H9 (cell line): ENCODE results near the gene CFAP61. TPM values are rescaled to one million over a fixed set of nuclear protein-coding genes. Genes with fewer than 3 reads are reported as not detected.

ENCODE experiments used
- DNase-seq: peaks from one replicate; pipeline ENCODE4 v3.0.0-alpha.2; 2017
- H2AFZ ChIP-seq: one replicate; pipeline ENCODE4 v1.6.1; 2013; ENCODE audit warnings: mild to moderate bottlenecking, low read length, control low read depth, moderate library complexity
- H2AK5ac ChIP-seq: 2 replicates; pipeline ENCODE4 v1.6.1; 2013; ENCODE audit warnings: low read length, control low read depth, mixed read lengths; ENCODE audit not compliant: insufficient read length
- H2BK120ac ChIP-seq: one replicate; pipeline ENCODE4 v1.6.1; 2013; ENCODE audit warnings: low read depth, mild to moderate bottlenecking, low read length, control low read depth, inconsistent platforms; ENCODE audit not compliant: poor library complexity, severe bottlenecking
- H2BK12ac ChIP-seq: 2 replicates; pipeline ENCODE4 v1.6.1; 2013; ENCODE audit warnings: low read length, control low read depth, mixed read lengths, low read depth; ENCODE audit not compliant: insufficient read length
- H2BK15ac ChIP-seq: 2 replicates; pipeline ENCODE4 v1.6.1; 2013; ENCODE audit warnings: low read depth, low read length, control low read depth
- H2BK20ac ChIP-seq: one replicate; pipeline ENCODE4 v1.6.1; 2013; ENCODE audit warnings: low read depth, mild to moderate bottlenecking, low read length, control low read depth, inconsistent platforms; ENCODE audit not compliant: poor library complexity, severe bottlenecking
- H2BK5ac ChIP-seq: 2 replicates; pipeline ENCODE4 v1.6.1; 2013; ENCODE audit warnings: low read length, control low read depth, mixed read lengths; ENCODE audit not compliant: insufficient read length
- H3K14ac ChIP-seq: 2 replicates; pipeline ENCODE4 v1.6.1; 2013; ENCODE audit warnings: low read length, control low read depth; ENCODE audit not compliant: insufficient read depth
- H3K18ac ChIP-seq: 2 replicates; pipeline ENCODE4 v1.6.1; 2013; ENCODE audit warnings: low read depth, mild to moderate bottlenecking, mixed read lengths, low read length, control low read depth; ENCODE audit not compliant: insufficient read length
- H3K23ac ChIP-seq: 2 replicates; pipeline ENCODE4 v1.6.1; 2013; ENCODE audit warnings: low read length, control low read depth, mixed read lengths, low read depth; ENCODE audit not compliant: insufficient read length
- H3K23me2 ChIP-seq: 2 replicates; pipeline ENCODE4 v1.6.1; 2013; ENCODE audit warnings: low read depth, mild to moderate bottlenecking, mixed read lengths, low read length, control low read depth; ENCODE audit not compliant: insufficient read length, poor library complexity, severe bottlenecking
- H3K27ac ChIP-seq: 2 replicates; pipeline ENCODE4 v1.5.1; 2013; ENCODE audit warnings: low read length, control low read depth, mixed read lengths, low read depth; ENCODE audit not compliant: insufficient read length
- H3K27me3 ChIP-seq: 2 replicates; pipeline ENCODE4 v1.6.1; 2013; ENCODE audit warnings: low read length, control low read depth, inconsistent platforms; ENCODE audit not compliant: insufficient read depth
- H3K4ac ChIP-seq: 2 replicates; pipeline ENCODE4 v1.6.1; 2013; ENCODE audit warnings: low read depth, mild to moderate bottlenecking, control low read depth, inconsistent platforms, low read length, moderate library complexity
- H3K4me1 ChIP-seq: 2 replicates; pipeline ENCODE4 v1.6.1; 2013; ENCODE audit warnings: low read length, control low read depth, inconsistent platforms; ENCODE audit not compliant: insufficient read depth
- H3K4me2 ChIP-seq: 2 replicates; pipeline ENCODE4 v1.6.1; 2013; ENCODE audit warnings: low read length, control low read depth, mixed read lengths; ENCODE audit not compliant: insufficient read length, insufficient read depth
- H3K56ac ChIP-seq: 2 replicates; pipeline ENCODE4 v1.6.1; 2013; ENCODE audit warnings: low read depth, mild to moderate bottlenecking, mixed read lengths, low read length, control low read depth; ENCODE audit not compliant: insufficient read length
- H3K79me1 ChIP-seq: 2 replicates; pipeline ENCODE4 v1.6.1; 2013; ENCODE audit warnings: low read depth, mild to moderate bottlenecking, moderate library complexity, low read length, control low read depth, inconsistent platforms; ENCODE audit not compliant: insufficient read depth, poor library complexity, severe bottlenecking
- H3K79me2 ChIP-seq: 2 replicates; pipeline ENCODE4 v1.6.1; 2013; ENCODE audit warnings: low read length, control low read depth, inconsistent platforms; ENCODE audit not compliant: insufficient read depth
- H3K9ac ChIP-seq: 2 replicates; pipeline ENCODE4 v1.6.1; 2013; ENCODE audit warnings: low read length, control low read depth, mixed read lengths; ENCODE audit not compliant: insufficient read length; ENCODE audit errors: extremely low read depth
- H3K9me3 ChIP-seq: one replicate; pipeline ENCODE4 v1.6.1; 2013; ENCODE audit warnings: low read depth, low read length, inconsistent platforms; ENCODE audit not compliant: control insufficient read depth
- H3T11ph ChIP-seq: one replicate; pipeline ENCODE4 v1.6.1; 2013; ENCODE audit warnings: mild to moderate bottlenecking, low read length, control low read depth, inconsistent platforms
- H4K20me1 ChIP-seq: one replicate; pipeline ENCODE4 v1.6.1; 2013; ENCODE audit not compliant: control insufficient read depth, insufficient read length, insufficient read depth
- H4K5ac ChIP-seq: 2 replicates; pipeline ENCODE4 v1.6.1; 2013; ENCODE audit warnings: low read depth, mild to moderate bottlenecking, mixed read lengths, low read length, control low read depth; ENCODE audit not compliant: insufficient read length
- H4K8ac ChIP-seq: replicated peaks from 2 replicates; pipeline ENCODE4 v1.6.1; 2013; ENCODE audit warnings: low read length, control low read depth, mixed read lengths, low read depth; ENCODE audit not compliant: insufficient read length
- H4K91ac ChIP-seq: 2 replicates; pipeline ENCODE4 v1.6.1; 2013; ENCODE audit warnings: low read depth, mild to moderate bottlenecking, moderate library complexity, mixed read lengths, low read length, control low read depth; ENCODE audit not compliant: insufficient read length
- H3K27ac Mint-ChIP-seq, 3 experiments: 2 replicates in 2 of 3; 3 replicates in 1 of 3; pipeline ENCODE4 v1.8.0; 2020 to 2021; ENCODE audit warnings: mixed read lengths in 3 of 3, mild to moderate bottlenecking in 1 of 3, moderate library complexity in 1 of 3
- H3K27me3 Mint-ChIP-seq: 2 replicates; pipeline ENCODE4 v1.8.0; 2021; ENCODE audit warnings: low read depth, mild to moderate bottlenecking, moderate library complexity, mixed read lengths
- H3K36me3 Mint-ChIP-seq, 3 experiments: 2 replicates in 2 of 3; 3 replicates in 1 of 3; pipeline ENCODE4 v1.8.0; 2020 to 2021; ENCODE audit warnings: low read depth in 3 of 3, mixed read lengths in 3 of 3; ENCODE audit not compliant: insufficient read depth in 1 of 3
- H3K4me1 Mint-ChIP-seq, 2 experiments: 2 replicates each; pipeline ENCODE4 v1.8.0; 2020; ENCODE audit warnings: mixed read lengths in 2 of 2
- H3K4me3 Mint-ChIP-seq, 2 experiments: 2 replicates in 1 of 2; 3 replicates in 1 of 2; pipeline ENCODE4 v1.8.0; 2020 to 2021; ENCODE audit warnings: mild to moderate bottlenecking in 2 of 2, mixed read lengths in 2 of 2, moderate library complexity in 1 of 2
- H3K9me3 Mint-ChIP-seq, 2 experiments: 2 replicates in 1 of 2; 3 replicates in 1 of 2; pipeline ENCODE4 v1.8.0; 2020; ENCODE audit warnings: mild to moderate bottlenecking in 2 of 2, mixed read lengths in 2 of 2, moderate library complexity in 1 of 2
- CTCF ChIP-seq: fragments of 200-600 bp; sonication (generic); conservative IDR thresholded peaks from 3 replicates; pipeline ENCODE4 v1.8.0; 2021; ENCODE audit warnings: antibody characterized with exemption, mild to moderate bottlenecking
- WGBS: extraction: QIAGEN DNeasy Blood & Tissue Kit; methylation state at CpG from one replicate; pipeline ENCODE4 v1.1.7; 2013; ENCODE audit warnings: missing lambda C conversion rate, low lambda C conversion rate, mixed read lengths; ENCODE audit not compliant: insufficient read length; ENCODE audit errors: extremely low coverage; 5-methylcytosine and 5-hydroxymethylcytosine counted together
- total RNA-seq: library from RNA; stranded (reverse); gene quantifications from 2 replicates; pipeline ENCODE4 v1.2.1, GENCODE V29; 2021

The CFAP61 gene
- total RNA-seq, 1 experiment from 2014 or later, result 0.44 TPM

- H3K27me3 ChIP-seq, result no peaks in the 10 kb centered on the region
- H3K27me3 Mint-ChIP-seq, result peaks cover 7% of the 10 kb centered on the region; the same call in 1 of the 2 replicates
- WGBS, result no CpG with 5 or more reads among the region's 2 CpGs
- H3K4me2 ChIP-seq, result no peak overlapping the region
- no peak overlapping the region for H2BK15ac ChIP-seq
- no peak for DNase-seq
- no peaks in the 10 kb centered on the region for H3K4me1 ChIP-seq
- no peak overlapping the region for H3K23ac ChIP-seq
- H3K4ac ChIP-seq, result no peak overlapping the region
- H3K9me3 Mint-ChIP-seq, result peaks cover 0 to 9% of the 10 kb centered on the region in 2 experiments; a peak in 4 of 5 replicates
- H3K27ac Mint-ChIP-seq, result no peak overlapping the region; a peak in 1 of 7 replicates
- H2BK120ac ChIP-seq, result no peak overlapping the region
- H3T11ph ChIP-seq, result no peak overlapping the region
- H2AK5ac ChIP-seq, result no peak overlapping the region
- no peak overlapping the region for H3K14ac ChIP-seq
- H4K91ac ChIP-seq, result no peak overlapping the region
- no peak for TF ChIP-seq CTCF
- H3K4me3 Mint-ChIP-seq, result no peak overlapping the region
- H2AFZ ChIP-seq, result no peak overlapping the region
- no peaks in the 10 kb centered on the region for H3K23me2 ChIP-seq
- no peaks in the 10 kb centered on the region for H4K20me1 ChIP-seq
- H3K79me1 ChIP-seq, result no peaks in the 10 kb centered on the region
- no peak overlapping the region for H4K8ac ChIP-seq
- H3K56ac ChIP-seq, result no peak overlapping the region
- no peak overlapping the region for H2BK20ac ChIP-seq
- H3K9ac ChIP-seq, result no peak overlapping the region
- peaks cover 0 to 5% (median 0%) of the 10 kb centered on the region in 3 experiments; a peak in 1 of 7 replicates for H3K36me3 Mint-ChIP-seq
- H2BK12ac ChIP-seq, result no peak overlapping the region
- H4K5ac ChIP-seq, result no peak overlapping the region
- no peak overlapping the region for H3K27ac ChIP-seq
- no peaks in the 10 kb centered on the region for H3K79me2 ChIP-seq
- H3K4me1 Mint-ChIP-seq, result peaks cover 3% of the 10 kb centered on the region in 2 experiments; a peak in 2 of 4 replicates
- no peak overlapping the region for H2BK5ac ChIP-seq
- no peak overlapping the region for H3K18ac ChIP-seq
- H3K9me3 ChIP-seq, result no peaks in the 10 kb centered on the region
Observed at GRCh38 chr20:20184706-20185105, 132.4 kb downstream of the CFAP61 start.
